ENCODE measurements around the gene FGFR2.

- TF ChIP-seq CTCF (IDR thresholded peaks at IDR 0.05) (no peak), POLR2A (IDR thresholded peaks at IDR 0.05) (no peak)
Measured at GRCh38 chr10:121558238-121558637, 40.0 kb downstream of the FGFR2 start.
